ENCODE results near the gene RREB1. TPM values are rescaled to one million over a fixed set of nuclear protein-coding genes. Genes with fewer than 3 reads are reported as not detected.
A peak's percentile ranks its signal among the peaks of the same experiment; 100 is the strongest.

RREB1 gene
- total RNA-seq, 6 donors from 2014 or later, result 44.2 to 112 (median 60.5) TPM

DNA sequence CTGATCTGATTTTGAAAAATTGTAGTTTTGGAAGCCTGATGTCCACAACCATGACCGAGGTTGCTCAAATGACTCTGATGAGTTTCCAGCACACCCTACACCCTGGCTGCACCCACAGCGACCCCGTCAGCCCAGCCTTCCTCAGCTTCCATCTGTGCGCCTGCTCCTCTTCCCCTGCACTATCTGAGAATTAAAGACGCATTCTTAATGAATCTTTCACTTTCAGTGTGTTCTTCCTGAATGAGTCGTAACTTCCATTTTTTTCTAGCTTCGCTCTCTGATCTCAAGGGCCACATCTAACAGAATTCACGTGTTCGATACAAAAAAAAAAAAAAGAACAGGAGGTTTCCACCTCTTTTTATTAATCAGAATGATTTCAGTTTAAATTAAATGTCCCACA lies 21.3 kb upstream of the RREB1 start:
- H3K9me3 ChIP-seq, result no peaks in the 10 kb centered on the region
- no peaks in the 10 kb centered on the region for H3K27me3 ChIP-seq
- peak overlapping the region in 3 of 4 donors; percentile 22 to 43 (median 38) for H3K4me3 ChIP-seq
- no peaks in the 10 kb centered on the region for H3K36me3 ChIP-seq
- H3K27ac ChIP-seq, result peak overlapping the region in 3 of 4 donors; percentile 52 to 74 (median 69)
- 24 to 48% methylated on average over 9 of the region's 9 CpGs for WGBS, 2 donors
- peak in 1 of 2 donors; percentile 31 for TF ChIP-seq POLR2AphosphoS5 (IDR thresholded peaks at IDR 0.05)
- TF ChIP-seq, protein P1, sequence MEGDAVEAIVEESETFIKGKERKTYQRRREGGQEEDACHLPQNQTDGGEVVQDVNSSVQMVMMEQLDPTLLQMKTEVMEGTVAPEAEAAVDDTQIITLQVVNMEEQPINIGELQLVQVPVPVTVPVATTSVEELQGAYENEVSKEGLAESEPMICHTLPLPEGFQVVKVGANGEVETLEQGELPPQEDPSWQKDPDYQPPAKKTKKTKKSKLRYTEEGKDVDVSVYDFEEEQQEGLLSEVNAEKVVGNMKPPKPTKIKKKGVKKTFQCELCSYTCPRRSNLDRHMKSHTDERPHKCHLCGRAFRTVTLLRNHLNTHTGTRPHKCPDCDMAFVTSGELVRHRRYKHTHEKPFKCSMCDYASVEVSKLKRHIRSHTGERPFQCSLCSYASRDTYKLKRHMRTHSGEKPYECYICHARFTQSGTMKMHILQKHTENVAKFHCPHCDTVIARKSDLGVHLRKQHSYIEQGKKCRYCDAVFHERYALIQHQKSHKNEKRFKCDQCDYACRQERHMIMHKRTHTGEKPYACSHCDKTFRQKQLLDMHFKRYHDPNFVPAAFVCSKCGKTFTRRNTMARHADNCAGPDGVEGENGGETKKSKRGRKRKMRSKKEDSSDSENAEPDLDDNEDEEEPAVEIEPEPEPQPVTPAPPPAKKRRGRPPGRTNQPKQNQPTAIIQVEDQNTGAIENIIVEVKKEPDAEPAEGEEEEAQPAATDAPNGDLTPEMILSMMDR (IDR thresholded peaks at IDR 0.05), result no peak
- DNase-seq (peak in 1 of 2 donors; percentile 47), ATAC-seq (ENCODE audit: low FRiP score in 2 of 2) (peak; percentile 78 to 85)
- H3K4me1 ChIP-seq, result peaks cover 11 to 20% (median 11%) of the 10 kb centered on the region in 4 donors

DNA sequence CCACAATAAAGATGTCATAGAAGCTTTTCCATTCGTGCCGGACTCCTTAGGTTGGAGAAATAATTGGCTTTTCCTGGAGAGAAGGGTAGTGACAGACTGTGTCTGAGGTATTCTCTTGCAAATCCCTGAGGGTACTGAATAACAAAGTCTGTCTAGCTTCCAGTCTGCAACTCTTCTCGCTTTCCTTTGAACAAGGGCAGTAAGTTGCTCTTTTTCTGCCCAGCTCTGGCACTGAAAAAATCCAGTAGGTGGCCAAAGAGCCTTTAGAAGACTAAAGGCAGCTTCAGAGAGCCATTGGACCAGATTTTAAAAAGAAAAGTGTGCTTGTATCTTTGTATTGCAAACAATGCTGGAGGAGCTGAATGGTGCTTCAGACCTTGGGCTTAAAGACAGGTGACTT lies 20.7 kb upstream of the RREB1 start:
- no peaks in the 10 kb centered on the region for H3K27me3 ChIP-seq
- peak in 1 of 2 donors; percentile 63 for ATAC-seq (ENCODE audit: low FRiP score in 2 of 2)
- WGBS, 2 donors, result 31 to 39% methylated on average over 3 of the region's 3 CpGs
- H3K27ac ChIP-seq, result peak overlapping the region in 3 of 4 donors; percentile 52 to 74 (median 69)
- peaks cover 11 to 20% (median 11%) of the 10 kb centered on the region in 4 donors for H3K4me1 ChIP-seq
- H3K9me3 ChIP-seq, result no peaks in the 10 kb centered on the region
- no peak for DNase-seq
- H3K4me3 ChIP-seq, result peak overlapping the region in 3 of 4 donors; percentile 22 to 43 (median 38)
- no peak for TF ChIP-seq POLR2A (IDR thresholded peaks at IDR 0.05)
- no peak for TF ChIP-seq EP300 (IDR thresholded peaks at IDR 0.05)
- no peak for TF ChIP-seq POLR2AphosphoS5 (IDR thresholded peaks at IDR 0.05)
- TF ChIP-seq, protein P1 (IDR thresholded peaks at IDR 0.05), result peak in 4 of 6 experiments; percentile 12 to 30 (median 24)
- H3K36me3 ChIP-seq, result no peaks in the 10 kb centered on the region

DNA sequence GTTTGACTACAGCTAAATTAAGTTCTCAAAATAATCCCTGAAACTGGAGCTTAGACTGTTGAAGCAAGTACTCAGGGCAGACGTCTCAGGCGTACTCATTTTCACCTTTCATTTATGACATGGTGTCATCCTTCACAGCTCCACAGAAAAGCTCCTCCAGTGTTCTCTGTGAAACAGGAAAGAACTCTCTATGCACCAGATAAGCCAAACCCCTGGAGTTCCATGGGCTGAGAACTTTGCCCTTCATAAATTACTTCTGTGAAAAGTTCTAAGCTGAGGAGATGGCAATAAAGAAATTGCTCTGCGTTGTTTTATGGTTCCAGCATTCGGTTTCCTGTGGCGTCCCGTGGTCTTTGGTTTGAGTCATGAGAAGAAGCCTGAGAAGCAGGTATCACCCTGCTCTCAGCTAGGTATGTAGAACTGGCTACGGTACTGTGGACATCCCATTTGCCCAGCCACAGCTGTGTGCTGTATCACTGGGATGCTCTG lies 20.2 kb upstream of the RREB1 start:
- WGBS, 2 donors, result 58 to 74% methylated on average over 7 of the region's 7 CpGs
- Histone ChIP-seq H3K36me3 (no peaks in the 10 kb centered on the region), H3K27me3 (no peaks in the 10 kb centered on the region), H3K27ac (peak overlapping the region in 3 of 4 donors; percentile 52 to 74 (median 69)), H3K4me3 (peak overlapping the region in 2 of 4 donors; percentile 22 to 38), H3K9me3 (no peaks in the 10 kb centered on the region), H3K4me1 (peaks cover 11 to 20% (median 11%) of the 10 kb centered on the region in 4 donors)
- DNase-seq (no peak), ATAC-seq (ENCODE audit: low FRiP score in 2 of 2) (no peak)
- TF ChIP-seq EP300 (IDR thresholded peaks at IDR 0.05), result no peak
- no peak for TF ChIP-seq POLR2A (IDR thresholded peaks at IDR 0.05)
- TF ChIP-seq POLR2AphosphoS5 (IDR thresholded peaks at IDR 0.05), result no peak
- TF ChIP-seq, protein P1 (IDR thresholded peaks at IDR 0.05), result no peak

DNA sequence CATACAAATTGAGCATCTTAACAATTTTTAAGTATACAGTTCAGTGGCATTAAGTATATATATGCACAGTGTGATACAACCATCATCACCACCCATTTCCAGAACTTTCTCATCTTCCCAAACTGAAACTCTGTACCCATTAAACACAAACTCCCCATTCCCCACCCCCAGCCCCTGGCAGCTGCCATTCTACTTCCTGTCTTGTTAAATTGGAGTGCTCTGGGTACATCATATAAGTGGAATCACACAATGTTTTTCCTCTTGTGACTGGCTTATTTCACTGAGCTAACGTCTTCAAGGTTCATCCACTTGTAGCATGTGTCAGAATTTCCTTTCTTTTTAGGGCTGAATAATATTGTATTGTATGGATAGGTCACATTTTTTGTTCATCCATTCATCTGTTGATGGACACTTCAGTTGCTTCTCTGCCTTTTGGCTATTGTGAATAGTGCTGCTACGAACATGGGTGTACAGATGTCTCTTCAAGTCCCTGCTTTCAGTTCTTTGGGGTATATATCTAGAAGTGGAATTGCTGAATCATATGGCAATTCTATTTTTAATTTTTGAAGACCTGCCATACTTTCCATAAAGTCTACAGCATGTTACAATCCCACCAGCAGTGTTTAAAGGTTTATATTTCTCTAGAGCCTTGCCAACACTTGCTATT lies 19.6 kb upstream of the RREB1 start:
- Histone ChIP-seq H3K27me3 (no peaks in the 10 kb centered on the region), H3K9me3 (no peaks in the 10 kb centered on the region), H3K36me3 (no peaks in the 10 kb centered on the region), H3K27ac (no peak overlapping the region), H3K4me3 (no peak overlapping the region), H3K4me1 (peaks cover 11 to 20% (median 11%) of the 10 kb centered on the region in 4 donors)
- WGBS, 2 donors, result 55 to 75% methylated on average over 2 of the region's 2 CpGs
- DNase-seq (no peak), ATAC-seq (ENCODE audit: low FRiP score in 2 of 2) (no peak)
- TF ChIP-seq POLR2A (IDR thresholded peaks at IDR 0.05) (no peak), POLR2AphosphoS5 (IDR thresholded peaks at IDR 0.05) (no peak), EP300 (IDR thresholded peaks at IDR 0.05) (no peak)
- TF ChIP-seq, protein P1 (IDR thresholded peaks at IDR 0.05), result no peak

Data from upper lobe of left lung (tissue), 6 donors.